ENCODE data around the gene SEPTIN5.

Gene SEPTIN5

DNA sequence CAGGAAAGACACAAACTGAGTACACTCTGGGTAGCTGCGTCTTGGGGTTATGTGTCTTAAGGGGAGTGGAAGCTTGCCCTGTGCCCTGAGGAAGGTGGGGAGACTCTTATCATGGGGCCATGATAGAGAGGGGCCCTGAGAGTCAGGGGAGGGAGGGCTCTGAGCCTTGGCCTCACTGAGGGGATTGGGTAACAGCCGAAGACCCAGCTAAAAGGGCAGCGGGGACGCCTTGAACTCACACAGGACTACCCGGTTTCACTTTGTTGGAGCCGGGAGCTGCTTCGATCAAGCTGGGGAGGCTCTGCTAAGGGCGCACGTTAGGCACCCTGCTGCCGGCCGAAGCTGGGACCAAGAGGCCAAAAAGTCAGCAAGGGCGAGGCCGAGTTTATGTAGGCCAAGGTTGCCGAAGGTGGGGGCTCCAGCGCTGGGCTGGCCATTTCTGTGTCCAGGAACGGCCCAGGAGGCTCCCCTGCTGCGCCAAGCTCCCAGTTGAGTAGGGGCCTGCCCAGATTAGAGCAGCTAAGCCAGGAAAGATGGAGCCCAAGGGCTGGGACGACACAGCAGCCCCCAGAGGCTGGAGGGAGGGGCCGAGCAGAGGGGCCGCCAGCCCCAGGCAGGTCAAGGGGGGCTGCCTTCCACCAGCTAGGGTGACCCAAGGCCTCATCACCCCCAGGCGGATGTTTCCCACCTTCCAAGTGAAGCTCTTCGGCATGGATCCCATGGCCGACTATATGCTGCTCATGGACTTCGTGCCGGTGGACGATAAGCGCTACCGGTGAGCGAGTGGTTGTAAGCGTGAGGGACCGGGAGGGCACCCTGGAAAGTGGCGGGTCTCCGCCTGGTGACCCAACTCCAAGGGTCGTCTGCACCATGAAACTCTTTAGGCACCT, 48.5 kb downstream of the SEPTIN5 start:
- no peak for DNase-seq

GRCh38 chr22:19763458-19764298, 49.4 kb downstream of the SEPTIN5 start:
- no peak for DNase-seq

DNA sequence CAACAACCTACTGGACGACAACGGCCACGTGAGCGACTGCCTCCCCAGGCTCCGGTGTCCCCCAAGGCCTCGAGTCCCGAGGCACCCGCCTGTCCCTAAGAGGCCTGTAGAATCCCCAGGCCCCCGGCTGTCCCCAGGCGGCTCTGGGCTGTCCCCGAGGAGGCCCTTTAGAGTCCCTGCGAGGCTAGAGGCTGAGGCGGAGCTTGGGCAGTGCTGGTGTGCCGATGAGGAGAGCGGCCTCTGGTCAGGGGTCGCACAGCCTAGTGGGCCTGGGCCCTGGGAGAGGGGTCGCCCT, 49.9 kb downstream of the SEPTIN5 start:
- no peak for DNase-seq

- no peak for DNase-seq
These were observed 50.6 kb downstream of the SEPTIN5 start for GRCh38 chr22:19764636-19765476.

DNA sequence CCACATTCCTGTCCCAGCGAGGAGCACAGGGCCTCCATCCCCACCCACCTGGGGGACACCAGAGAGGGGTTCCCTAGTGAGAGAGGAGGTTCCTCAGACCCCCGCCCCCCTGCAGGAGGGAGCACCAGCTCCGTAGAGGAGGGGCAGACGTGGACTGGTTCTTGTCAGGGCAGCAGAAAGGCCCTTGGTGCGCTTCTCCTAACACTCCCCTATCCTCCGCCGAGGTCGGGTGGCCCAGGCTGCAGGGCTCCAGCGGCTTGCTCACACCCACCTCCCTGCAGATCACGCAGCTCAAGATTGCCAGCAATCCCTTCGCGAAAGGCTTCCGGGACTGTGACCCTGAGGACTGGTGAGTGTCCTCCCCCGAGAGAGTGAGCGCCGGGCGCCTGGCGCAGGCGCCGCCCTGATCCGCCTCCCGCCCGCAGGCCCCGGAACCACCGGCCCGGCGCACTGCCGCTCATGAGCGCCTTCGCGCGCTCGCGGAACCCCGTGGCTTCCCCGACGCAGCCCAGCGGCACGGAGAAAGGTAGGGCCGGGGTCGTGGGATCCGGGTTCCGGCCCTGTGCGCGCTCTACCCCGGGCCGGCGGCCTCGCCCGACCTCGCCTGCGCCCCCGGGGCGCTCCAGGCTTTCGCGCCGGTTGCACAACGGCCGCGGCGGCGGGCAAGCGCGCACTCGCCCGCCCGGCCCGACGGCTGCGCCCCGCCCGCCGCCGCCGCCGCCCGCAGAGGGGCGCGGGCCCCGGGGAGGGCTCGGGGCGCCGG, 51.4 kb downstream of the SEPTIN5 start:
- DNase-seq = no peak

- DNase-seq = no peak
These were observed 51.9 kb downstream of the SEPTIN5 start for GRCh38 chr22:19766240-19766510.

DNA sequence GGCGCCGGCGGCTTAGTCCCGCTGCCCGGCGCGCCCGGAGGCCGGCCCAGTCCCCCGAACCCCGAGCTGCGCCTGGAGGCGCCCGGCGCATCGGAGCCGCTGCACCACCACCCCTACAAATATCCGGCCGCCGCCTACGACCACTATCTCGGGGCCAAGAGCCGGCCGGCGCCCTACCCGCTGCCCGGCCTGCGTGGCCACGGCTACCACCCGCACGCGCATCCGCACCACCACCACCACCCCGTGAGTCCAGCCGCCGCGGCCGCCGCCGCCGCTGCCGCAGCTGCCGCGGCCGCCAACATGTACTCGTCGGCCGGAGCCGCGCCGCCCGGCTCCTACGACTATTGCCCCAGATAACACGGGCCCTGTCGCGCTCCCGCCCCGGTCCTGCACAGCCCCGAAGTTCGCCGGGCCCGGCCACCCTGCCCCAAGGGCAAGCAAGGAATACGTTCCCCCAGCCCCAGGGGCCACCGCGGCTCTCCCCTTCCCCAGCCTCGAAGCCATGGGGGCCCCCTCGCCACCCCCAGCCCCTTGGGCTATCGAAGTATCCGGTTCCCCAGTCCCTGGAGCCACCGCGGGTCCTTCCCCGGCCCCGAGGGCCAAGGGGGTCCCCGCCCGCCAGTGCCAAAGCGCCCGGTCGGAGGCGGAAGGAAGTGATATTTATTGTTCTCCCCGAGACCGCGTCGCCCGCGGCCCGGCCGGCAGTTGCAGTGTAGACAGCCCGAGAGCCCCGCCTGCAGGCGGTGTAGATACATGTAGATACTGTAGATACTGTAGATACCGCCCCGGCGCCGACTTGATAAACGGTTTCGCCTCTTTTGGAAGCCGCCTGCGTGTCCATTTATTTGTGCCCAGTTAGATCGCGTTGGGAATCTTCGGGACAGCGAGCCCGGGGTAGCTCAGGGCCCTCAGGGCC, 52.5 kb downstream of the SEPTIN5 start:
- peak; percentile 51 for DNase-seq

DNA sequence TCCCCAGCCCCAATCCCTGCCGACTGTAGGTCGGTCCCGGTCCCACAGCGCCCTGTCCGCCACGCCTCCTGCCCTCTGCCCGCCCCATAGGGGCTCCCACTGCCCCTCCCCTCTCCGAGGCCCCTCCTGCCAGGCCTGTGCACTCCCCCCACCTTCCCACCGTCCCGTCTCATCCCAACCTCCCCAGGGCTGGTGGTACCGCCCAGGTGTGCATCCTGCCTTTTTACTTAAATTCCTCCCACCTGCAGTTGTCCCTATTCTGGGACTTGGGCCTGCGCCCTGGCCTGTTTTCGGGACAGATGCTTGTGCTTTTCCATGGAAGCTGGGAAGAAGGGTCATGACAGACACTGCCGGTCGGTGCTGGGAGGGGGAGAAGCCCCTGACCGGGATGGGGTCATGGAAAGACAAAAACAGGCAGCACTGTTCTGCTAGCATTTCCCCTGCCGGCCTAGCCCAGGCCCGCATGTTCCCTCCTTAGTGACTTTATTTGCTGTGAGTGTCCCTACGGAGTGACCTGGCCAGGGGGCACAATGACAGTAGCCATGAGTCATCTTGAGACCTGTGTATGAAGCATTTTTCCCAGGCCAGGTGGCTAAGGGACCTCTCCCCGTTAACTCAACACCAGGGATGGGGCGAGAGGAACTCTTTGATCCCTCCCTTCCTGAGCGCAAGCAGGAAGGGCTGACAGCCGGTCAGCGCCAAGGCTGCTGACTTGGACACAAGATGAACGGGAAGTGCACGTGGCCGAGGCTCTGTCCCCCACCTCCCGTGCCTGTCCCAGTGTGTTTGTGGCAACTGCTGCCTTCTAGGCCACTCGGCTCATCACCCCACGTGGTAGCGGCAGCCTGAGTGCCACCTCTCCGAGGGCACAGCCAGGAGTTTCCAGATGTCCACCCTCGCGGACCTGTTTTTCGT, 53.4 kb downstream of the SEPTIN5 start:
- DNase-seq = no peak

GRCh38 chr22:19769393-19769715, 55.1 kb downstream of the SEPTIN5 start:
- DNase-seq = no peak

DNA sequence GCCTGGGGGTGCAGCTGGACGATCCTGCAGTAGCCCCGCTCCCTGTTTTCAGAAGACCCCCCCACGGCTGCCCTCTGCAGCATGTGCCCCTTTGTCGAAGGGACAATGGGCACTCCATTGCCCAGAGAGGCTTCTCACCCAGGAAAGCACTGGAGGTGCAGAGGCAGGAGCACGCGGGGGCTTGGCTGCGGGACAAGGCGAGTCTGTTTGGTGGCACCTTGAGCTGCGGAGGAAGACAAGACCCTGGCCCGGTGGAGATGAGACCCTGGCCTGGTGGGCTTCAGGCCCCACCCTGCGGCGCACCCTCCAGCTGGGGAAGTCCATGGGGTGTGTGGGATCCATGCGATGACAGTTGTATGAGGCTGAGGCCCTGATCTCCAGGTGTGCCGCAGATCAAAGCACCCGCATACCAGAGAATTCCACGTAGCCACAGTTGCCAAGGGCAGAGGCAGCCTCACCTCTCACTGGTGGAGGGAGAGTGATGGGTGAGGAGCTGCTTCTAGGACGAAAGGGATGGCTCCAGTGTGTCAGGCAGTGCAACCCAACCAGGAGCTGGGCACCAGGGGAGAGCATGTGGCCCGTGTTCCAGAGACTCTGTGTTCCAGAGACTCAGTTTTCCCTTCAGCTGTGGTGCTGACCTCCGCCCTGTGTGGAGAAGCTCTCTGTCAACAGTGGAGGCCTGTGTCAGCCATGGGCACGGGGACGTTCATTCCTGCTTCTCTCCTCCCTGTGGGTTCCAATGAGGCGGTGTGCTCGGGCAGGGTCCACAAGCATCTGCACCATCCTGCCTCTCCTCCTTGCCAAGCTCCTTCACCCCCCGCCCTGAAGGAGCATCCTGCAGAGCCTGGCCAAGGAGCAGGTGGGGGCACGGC, 56.3 kb downstream of the SEPTIN5 start:
- DNase-seq = no peak

GRCh38 chr22:19772422-19772672, 58.0 kb downstream of the SEPTIN5 start:
- no peak for DNase-seq

Measured in hematopoietic multipotent progenitor cell treated with erythropoietin and hydrocortisone succinate and interleukin-3 and kit ligand, for 8 days (in vitro differentiated cells).